Nucleus accumbens (tissue), 56 donors: Measurements from ENCODE around the gene ARG2.
A peak's percentile ranks its signal among the peaks of the same experiment; 100 is the strongest.
"Not testable (repeated sequence)": the region's sequence is repeated elsewhere in the genome, so short reads cannot be mapped to it uniquely, and the experiment has no call there.

Source experiments
- DNase-seq, 56 donors: peaks; one replicate each; lab custom pipeline; 2025; lab: John Stamatoyannopoulos, UW

Gene ARG2

DNA sequence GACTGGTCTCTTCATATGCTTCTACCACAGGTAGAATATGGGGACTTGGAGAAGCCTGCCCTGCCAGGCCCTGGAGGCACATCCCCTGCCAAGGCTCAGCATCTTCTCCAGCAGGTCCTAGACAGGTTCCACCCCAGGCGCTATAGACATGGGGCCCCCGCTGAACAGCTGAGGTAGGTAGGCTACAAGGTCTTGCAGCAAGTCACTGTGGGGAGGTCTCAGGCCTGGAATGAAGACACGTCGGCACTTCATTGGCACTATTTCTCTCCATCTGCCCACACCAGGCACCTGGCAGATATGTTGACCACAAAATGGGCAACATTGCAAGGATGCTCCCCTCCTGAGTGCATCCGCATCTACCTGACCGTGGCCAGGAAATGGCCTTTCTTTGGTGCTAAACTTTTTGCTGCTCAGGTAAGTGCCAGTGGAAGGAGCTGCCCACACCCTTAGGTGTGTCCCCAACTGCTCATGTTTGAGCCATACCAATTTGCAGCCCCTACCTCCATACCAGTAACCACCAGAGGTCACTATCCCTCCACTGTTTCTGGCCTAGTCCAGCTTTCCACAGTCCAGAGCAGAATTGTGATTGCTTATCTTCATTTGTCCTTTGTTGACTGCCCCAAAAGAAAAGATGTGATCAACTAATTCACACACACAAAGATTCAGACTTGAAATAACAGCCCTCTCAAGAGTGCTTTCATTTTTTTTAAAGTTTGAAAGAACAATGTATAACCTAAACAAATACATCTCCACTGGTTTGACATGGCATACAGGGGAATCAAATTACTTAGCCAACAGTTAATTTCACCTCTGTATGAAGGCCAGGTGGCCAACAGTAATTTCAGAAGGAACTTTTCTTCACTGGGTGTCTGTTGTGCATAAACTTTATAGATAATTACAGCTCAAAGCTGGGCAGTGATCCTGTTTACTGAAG is 35.7 kb upstream of the ARG2 start:
- peak in 2 of 56 donors; percentile 10 to 32 for DNase-seq

DNA sequence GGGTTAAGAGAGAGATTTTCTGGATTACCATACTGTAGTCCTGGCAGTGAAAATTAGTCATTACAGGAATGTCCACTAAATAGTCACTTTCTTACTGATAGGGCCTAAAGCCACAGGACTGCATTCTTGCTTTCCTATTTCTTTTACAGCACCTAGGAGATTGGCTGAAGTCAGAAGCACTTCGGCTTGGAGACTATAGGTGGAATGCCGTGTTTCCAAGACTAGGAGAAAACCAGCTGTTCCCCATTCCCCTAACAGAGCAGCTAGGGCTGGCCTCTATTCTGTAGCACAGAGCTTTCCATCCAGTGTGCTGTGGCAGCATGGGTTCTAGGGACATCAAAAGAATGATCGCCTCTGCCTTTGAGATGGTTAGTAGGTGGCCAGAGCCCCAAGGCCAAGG is 34.7 kb upstream of the ARG2 start:
- DNase-seq, result no peak

DNA sequence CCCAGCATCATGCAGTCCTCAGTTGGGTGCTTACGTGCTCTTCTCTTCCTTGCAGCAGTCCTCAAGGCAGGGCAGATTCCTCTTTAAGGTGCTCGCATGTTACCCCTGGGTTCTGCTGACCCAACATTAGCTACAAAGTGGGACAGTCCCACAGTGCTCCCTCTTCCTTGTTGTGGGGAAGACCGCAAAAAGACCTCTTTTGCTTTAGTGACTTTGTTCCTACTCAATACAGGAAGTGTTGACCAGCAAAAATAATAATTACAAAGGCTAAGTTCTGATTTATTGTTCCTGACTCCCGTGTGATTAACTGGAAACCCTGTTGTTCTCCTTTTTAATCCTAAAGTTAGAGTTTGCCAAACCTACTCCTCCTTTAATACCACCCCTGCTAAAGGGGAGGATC is 33.4 kb upstream of the ARG2 start:
- no peak for DNase-seq

DNA sequence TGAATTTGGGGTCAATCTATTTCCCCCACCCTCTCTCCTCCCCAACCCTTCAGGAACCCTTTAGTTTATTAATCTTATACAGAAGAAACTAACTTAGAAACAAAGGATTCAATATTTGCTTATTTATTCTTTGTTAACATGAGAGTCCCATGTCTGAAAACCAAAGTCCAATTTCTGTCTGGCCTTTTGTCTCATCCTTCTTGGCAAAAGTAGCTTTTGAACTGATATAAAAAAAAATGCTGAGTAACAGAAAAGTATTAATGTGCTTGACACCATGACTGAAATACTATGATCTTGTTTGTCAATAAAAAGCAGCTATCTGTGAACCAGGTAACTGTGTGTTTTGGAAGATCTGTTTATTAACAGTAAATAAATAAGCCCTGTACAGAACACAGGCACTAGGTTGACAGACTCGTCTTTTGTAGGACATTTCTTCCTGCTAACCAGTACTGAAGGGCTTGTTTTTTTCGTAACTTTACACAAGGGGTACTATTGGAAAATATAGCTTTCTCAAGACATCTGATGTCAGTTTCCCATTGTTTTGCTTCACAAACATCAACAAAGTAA is 30.4 kb upstream of the ARG2 start:
- DNase-seq, result no peak

DNA sequence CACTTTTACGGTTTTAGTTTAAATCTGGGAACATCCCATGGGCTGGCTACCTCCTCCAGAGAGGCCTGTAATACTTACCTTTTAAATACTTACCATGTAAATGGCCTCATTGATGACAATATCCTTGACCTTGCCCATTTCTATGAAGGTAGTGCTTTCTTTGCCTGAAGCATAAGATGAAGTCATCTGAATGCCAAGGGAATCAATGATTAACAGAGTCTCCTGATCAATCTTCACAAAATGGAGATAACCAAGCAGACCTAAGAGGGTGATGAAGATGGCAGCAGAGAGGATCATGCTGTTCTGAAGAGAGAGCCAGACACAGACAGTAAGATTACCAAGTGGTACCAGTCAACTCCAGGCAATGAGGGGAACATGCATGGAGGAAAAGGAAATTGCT is 26.1 kb upstream of the ARG2 start:
- not testable (repeated sequence) for DNase-seq

DNA sequence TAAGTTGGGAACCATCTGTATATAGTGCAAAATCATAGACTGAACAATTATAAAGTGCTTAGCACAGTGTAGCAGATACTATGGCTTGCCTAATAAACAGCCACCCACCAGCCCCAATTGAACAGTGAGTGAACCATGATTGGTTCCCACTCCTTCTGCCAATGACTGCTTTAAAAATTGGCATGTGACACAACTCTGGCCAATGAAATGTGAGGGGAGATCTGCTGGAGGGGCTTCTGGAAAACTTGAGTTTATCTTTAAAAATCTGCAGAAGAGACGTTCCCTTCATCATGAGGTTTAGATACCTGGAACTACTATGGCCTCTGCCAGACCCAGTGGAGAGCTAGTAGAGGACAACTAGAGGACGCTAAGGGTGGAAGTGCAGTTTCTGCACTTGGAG is 24.3 kb upstream of the ARG2 start:
- no peak for DNase-seq

DNA sequence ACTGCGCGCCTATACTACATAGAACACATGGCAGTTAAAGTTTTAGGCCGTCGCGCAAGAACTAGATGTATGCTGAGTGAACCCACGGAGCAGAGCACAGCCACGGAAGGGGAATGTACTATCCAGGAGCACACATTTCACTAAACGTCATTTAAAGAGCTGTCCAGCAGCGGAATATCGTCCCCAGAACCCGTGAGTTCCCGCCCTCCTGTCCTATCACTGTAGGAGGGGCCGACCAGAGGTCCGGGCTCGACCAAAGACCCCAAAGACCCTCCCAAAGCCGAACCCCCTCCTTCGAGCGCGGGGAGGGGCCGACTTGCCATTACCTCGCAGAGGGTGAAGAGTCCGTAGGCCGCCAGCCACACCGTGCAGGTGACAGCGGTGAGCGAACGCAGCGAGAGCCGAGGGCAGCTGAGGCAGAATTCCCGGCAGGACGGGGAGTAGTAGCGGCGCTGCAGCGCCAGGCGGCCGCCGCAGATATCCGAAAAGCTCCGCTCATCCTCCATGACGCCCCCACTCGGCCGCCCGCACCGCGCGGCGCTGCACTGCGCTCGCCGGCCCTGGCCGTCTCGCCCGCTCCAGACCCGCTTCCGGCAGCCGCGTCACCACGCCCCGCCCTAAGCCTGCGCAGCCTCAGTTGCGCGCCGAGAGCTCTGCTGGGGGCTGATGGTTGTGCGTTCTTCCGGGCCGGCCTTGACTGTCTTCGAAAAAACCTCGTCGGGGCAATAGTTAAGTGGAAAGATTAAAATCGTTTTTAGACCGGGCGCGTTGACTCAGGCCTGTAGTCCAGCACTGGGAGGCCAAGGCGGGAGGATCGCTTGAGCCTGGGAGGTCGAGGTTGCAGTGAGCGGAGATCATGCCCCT is 19.8 kb upstream of the ARG2 start, which contains the start of gene PIGH:
Gene PIGH (minus strand): TSS at position 571 of the 864 bp plus-strand sequence. CDS start 65 bp downstream, at position 506.
- peak in 54 of 56 donors; percentile 44 to 95 (median 86) for DNase-seq

DNA sequence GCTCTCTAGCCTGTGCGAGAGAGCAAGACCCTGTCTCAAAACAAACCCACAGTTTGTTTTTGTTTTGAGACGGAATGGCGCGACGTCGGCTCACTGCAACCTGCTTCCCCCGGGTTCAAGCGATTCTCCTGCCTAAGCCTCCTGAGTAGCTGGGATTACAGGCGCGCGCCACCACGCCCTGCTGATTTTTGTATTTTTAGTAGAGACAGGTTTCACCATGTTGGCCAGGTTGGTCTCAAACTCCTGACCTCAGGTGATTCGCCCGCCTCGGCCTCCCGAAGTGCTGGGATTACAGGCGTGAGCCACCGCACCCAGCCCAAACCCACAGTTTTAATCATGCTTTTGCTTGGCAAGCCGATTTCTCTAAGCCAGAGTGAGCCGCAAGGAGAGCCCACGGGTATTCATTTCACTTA is 19.2 kb upstream of the ARG2 start:
- DNase-seq, result not testable (repeated sequence)

DNA sequence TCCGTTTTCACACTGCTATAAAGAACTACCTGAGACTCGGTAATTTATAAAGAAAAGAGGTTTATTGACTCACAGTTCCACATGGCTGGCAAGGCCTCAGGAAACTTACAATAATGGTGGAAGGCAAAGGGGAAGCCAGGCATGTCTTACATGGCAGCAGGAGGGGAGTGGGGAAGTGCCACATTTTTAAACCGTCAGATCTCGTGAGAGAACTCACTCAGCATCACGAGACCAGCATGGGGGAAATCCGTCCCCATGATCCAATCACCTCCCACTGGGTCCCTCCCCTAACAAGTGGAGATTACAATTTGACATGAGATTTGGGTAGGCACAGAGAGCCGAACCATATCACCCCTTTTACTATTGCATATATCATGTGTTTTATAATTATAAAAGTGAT is 17.6 kb upstream of the ARG2 start:
- no peak for DNase-seq

DNA sequence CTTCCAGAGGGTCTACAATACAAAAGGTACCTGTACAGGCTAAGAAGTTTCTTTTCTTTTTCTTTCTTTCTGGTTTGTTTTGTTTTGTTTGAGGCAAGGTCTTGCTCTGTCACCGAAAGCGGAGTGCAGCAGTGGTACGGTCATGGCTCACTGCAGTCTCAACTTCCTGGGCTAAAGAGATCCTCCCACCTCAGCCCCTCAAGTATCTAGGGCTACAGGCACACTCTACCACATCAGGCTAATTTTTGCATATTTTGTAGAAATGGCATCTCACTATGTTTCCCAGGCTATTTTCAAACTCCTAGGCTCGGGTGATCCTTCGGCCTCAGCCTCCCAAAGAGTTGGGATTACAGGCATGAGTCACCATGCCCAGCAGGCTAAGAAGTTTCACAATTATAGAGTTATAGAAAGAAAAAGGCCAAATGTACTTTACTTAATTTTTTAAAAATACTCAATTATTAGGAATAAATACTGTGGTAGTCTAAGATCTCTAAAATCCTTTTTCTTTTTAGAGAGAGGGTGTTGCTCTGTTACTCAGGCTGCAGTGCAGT is 16.6 kb upstream of the ARG2 start:
- DNase-seq, result no peak

DNA sequence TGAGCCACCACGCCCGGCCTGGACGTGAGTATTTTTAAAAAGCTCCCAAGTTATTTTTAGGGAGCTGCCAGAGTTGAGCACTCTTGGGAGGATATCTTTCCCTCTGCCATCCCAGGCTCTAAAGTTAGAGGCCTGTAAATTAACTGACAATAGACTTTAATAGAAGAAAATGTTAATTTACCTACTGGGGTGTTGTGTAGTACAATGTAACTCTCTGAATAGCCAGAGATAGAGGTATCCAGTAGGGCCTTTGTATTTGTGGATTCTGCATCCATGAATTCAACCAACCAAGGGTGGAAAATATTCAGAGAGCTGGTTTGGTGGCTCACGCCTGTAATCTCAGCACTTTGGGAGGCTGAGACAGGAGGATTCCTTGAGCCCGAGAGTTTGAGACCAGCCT is 12.1 kb upstream of the ARG2 start:
- DNase-seq, result no peak

DNA sequence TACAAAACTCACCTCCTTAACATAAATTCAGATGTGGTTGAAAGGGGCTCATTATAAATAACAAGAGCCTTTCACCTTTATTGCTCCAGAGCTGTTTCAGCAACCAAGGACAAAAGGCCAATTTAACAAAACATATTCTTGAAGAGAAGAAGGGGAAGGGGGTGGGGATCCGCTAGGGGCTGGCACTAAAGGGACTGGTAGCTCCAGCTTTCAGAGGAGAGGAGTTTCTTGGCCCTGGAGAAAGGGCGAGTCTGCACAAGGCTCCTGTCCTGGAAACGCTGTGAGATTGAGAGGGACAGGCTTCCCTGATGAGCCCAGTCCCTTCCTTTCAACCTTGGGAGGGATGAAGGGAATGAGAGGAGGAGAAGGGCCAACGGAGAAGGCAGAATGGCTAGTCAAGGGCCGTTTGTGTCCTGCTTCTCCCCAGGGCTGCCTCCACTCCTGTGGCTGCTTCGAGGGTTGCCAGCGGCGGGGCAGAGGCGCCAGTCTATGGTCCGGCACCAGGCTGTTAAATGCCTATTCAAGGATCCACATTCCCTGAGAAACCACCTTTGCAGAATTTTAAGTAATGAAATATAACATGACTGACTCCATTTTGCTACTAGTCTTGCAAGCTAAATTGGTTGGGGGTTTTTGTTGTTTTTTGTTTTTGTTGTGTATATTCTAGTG is 9.9 kb upstream of the ARG2 start:
- no peak for DNase-seq

DNA sequence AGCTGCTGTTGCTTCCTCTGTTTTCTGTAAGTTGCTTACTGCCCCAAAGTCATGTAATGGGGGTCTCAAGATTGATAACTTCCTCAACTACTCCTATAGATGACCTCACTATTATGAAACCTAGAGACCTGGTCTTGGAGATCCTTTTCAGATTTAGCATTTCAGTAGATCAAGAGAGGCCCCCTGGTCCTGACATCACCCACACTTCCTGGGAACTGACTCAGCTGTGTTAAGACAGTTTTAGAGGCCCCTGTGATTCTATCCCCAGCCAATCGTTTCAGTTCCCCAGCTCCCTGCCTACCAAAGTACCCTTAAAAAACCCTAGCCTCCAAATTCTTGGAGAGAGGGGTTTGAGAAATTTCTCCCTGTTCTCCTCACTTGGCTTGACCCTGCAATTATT is 9.2 kb upstream of the ARG2 start:
- no peak for DNase-seq

DNA sequence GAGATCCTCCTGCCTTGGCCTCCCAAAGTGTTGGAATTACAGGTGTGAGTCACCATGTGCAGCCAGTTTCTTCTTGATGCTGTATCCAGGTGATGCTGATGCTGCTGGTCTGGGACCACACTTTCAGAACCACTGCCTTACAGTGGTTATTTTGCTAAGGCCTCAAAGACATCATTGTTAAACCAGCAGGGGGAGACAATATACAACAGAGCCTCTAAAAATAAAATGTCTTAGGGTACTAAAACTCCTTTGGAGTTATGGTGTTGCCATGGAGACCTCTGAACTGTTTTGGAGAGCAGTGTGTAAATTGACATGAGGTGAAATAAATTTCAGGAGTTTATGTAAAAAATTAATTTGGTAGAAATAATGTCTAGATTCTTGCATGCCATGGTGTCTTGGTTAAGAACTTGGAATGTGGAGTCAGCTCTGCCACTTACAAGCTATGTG is 1.1 kb upstream of the ARG2 start:
- peak in 3 of 56 donors; percentile 3 to 14 (median 4) for DNase-seq

DNA sequence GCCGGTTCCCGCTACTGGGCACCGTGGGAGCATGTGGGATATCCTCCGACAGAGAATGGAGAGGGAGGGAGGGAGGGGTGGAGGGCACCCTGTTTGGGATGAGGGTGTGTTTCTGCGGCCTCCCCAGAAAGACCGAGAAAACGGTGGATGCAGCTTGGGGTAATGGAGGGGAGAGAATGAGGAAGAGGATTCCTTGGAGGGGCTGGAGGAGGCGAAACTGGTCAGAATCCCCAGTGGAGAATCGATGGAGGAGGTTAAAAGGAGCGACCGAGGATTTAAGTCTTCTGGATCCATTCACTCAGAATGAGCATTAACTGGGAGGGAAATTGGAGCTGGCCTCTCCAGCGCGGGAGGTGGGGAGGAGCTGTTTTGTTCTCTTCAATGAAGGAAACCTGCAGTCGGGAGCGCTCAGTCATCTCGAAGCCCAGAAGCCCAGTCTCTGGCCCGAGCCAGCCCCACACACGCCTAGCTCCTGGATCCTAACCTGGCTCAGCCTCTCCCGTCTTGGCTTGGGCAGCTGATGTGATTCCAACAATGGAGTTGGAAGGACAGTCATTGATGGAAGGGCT is 581 bp downstream of the ARG2 start:
- peak in 32 of 56 donors; percentile 2 to 61 (median 23) for DNase-seq

DNA sequence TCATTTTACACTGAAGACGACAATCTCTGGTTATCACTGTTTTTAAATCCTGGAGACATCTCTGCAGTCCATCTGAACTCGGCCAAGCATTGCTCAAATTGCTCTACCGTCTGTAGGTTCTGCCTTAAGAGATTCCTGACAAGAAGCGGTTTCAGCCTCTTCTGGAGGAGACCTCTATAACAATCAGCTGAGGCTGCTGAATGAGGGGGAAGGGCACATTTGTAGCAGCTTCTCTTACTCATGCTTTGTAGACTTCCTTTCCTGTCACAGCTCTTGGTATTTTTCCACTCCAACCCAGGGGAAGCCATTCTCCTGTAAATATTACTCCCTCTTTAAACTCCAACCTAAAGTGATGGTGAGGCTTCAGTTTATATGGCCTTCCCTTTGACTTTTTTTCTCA is 3.0 kb downstream of the ARG2 start:
- DNase-seq, result peak in 33 of 56 donors; percentile 3 to 66 (median 16)

DNA sequence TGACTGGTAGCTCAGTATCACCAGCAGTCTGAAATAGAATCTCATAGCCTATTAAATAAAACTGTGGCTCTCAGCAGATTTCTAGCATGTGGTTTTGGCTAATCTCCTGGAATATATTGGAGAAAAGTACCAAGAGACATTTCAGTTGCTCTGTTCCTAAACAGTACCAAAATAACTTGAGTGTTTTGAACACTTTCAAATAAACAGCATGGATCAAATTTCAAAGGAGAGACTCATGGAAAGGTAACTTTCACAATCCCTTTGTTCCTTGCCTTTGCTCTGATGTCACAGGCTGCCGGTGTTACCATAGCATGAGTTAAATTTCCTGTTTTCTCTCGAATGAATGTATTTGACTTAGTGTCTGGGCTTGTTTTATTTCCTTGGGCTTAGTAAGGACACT is 3.4 kb downstream of the ARG2 start:
- no peak for DNase-seq

DNA sequence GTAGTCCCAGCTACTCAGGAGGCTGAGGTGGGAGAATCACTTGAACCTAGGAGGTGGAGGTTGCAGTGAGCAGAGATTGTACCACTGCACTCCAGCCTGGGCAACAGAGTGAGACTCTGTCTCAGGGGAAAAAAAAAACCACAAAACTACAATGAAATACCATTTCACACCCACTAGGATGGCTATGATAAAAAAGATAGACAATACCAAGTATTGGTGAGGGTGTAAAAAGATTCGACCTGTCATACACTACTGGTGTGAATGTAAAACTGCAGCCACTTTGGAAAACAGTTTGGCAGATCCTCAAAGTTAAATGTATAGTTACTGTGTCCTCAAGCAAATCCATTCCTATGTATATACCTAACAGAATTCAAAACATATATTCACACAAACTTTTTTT is 6.4 kb downstream of the ARG2 start:
- not testable (repeated sequence) for DNase-seq

DNA sequence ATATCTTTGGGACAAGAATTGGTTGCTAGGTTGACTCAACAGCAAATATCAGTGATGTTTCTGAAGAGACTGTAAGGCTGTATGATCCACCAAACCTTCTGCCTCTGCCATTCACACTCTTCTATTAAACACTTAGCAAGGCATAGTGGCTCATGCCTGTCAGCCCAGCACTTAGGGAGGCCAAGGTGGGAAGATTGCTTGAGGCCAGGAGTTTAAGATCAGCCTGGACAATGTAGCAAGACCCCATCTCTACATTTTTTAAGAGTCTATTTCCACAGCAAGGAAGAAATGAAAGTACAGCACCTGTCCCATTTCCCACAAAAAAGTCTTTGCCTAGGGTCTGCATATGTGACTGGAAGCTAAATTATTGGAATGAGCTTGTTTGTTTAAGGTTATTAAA is 7.8 kb downstream of the ARG2 start:
- DNase-seq, result no peak

DNA sequence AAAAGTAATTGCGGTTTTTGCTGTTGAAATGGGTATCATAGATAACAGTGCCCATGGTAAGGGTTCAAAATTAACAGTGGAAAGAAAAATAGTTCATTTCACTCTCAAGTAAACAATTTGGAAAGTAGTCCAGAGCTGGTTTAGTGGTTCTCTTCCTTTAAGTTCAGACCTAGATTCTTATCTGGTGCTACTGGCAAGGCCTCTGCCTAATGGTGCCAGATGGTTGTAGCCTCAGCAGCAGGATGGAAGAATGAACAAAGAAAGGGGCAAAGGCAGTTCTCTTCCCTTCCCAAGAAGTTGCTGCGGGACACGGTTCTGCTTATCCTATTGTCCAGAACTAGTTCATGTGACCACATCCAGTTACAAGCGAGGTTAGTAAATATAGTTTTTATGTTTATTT is 10.5 kb downstream of the ARG2 start:
- DNase-seq, result no peak
